ENCODE results near the gene GPR55.

DNA sequence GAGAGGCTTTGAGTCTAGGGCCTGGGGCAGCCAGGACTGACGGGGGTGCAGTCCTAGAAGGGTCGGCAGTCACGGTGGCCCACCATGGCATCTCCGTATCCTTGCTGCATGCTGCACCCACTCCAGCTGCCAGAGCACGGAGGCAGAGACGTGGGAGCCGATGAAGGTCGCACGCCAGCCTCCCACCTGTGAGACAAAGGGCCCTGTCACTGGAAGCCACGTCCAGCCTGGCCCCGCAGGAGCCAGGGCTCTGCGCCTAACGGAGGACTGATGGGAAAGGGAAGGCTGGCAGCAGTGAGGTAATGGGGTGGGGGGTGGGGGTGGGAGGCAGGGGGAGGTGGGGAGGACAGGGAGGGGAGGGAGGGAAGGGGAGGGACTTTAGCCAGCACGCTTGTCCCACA, 38.4 kb downstream of the GPR55 start:
- TF ChIP-seq, protein P1, sequence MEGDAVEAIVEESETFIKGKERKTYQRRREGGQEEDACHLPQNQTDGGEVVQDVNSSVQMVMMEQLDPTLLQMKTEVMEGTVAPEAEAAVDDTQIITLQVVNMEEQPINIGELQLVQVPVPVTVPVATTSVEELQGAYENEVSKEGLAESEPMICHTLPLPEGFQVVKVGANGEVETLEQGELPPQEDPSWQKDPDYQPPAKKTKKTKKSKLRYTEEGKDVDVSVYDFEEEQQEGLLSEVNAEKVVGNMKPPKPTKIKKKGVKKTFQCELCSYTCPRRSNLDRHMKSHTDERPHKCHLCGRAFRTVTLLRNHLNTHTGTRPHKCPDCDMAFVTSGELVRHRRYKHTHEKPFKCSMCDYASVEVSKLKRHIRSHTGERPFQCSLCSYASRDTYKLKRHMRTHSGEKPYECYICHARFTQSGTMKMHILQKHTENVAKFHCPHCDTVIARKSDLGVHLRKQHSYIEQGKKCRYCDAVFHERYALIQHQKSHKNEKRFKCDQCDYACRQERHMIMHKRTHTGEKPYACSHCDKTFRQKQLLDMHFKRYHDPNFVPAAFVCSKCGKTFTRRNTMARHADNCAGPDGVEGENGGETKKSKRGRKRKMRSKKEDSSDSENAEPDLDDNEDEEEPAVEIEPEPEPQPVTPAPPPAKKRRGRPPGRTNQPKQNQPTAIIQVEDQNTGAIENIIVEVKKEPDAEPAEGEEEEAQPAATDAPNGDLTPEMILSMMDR (IDR thresholded peaks at IDR 0.05 in 8 of 11, conservative IDR thresholded peaks at IDR 0.05 in 3 of 11) = no peak
- no peak for TF ChIP-seq POLR2A (IDR thresholded peaks at IDR 0.05)
- no peak for TF ChIP-seq POLR2AphosphoS5 (IDR thresholded peaks at IDR 0.05)
